Peyer's patch (tissue), 4 donors: ENCODE results near the gene SERPINB8.
A peak's percentile ranks its signal among the peaks of the same experiment; 100 is the strongest.

Experiments
- POLR2A ChIP-seq, 2 donors: fragments of 450-650 bp; IDR thresholded peaks; one replicate each; pipeline ENCODE4 v1.5.1; 2017; ENCODE audit warnings: antibody characterized with exemption in 2 of 2, mild to moderate bottlenecking in 2 of 2, moderate library complexity in 2 of 2
- TF ChIP-seq, protein P1 (sequence below), 6 experiments: fragments of 450-650 bp in 4 of 6; fragments of 200-600 bp in 2 of 6; sonication (generic) in 1 of 6; IDR thresholded peaks; one replicate each; pipeline ENCODE4 v1.5.1; 2017 to 2019; ENCODE audit warnings: antibody characterized with exemption in 6 of 6, mild to moderate bottlenecking in 3 of 6, moderate library complexity in 1 of 6

DNA sequence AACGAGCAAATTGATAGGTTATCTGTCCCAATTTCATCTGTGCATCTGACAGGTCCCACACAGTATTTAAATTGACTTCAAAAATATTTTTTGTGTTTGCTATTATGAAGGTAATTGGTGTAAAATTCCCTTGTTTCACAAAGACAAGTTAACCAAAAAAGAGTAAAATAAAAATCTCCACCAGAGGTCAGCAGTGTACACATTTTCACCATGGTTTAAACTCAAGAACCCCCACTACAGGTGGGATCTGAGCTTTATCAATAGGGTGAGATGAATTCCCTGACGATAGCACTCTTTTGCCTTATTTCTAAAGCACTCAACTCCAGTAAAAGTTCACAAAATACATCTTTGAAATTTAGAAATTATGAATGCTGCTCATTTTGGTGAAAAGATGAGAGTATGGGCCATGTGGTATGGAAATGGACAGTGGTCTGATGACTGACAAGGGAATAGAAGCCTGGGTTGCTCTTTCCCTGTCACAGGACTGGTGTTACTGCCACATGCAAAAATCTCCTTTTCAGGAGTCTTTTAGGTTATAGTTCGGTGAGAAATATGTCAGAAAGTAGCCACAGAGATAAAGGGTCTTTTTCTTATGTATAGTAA lies 68.0 kb downstream of the SERPINB8 start:
- TF ChIP-seq POLR2A (IDR thresholded peaks at IDR 0.05), result no peak
- TF ChIP-seq, protein P1, sequence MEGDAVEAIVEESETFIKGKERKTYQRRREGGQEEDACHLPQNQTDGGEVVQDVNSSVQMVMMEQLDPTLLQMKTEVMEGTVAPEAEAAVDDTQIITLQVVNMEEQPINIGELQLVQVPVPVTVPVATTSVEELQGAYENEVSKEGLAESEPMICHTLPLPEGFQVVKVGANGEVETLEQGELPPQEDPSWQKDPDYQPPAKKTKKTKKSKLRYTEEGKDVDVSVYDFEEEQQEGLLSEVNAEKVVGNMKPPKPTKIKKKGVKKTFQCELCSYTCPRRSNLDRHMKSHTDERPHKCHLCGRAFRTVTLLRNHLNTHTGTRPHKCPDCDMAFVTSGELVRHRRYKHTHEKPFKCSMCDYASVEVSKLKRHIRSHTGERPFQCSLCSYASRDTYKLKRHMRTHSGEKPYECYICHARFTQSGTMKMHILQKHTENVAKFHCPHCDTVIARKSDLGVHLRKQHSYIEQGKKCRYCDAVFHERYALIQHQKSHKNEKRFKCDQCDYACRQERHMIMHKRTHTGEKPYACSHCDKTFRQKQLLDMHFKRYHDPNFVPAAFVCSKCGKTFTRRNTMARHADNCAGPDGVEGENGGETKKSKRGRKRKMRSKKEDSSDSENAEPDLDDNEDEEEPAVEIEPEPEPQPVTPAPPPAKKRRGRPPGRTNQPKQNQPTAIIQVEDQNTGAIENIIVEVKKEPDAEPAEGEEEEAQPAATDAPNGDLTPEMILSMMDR (IDR thresholded peaks at IDR 0.05), result peak; percentile 18 to 38 (median 34)
